Ascending aorta (tissue), 2 donors: ENCODE data around the gene COL3A1. TPM values are rescaled to one million over a fixed set of nuclear protein-coding genes. Genes with fewer than 3 reads are reported as not detected.

Experiments
- DNase-seq, 2 donors: peaks; one replicate each; pipeline ENCODE4 v3.0.0-alpha.2; 2019; ENCODE audit warnings: low spot score in 2 of 2
- H3K27ac ChIP-seq, 2 donors: fragments of 200-600 bp; sonication (generic); one replicate each; pipeline ENCODE4 v1.5.1; 2016 to 2017; ENCODE audit warnings: mild to moderate bottlenecking in 1 of 2
- H3K27me3 ChIP-seq: fragments of 200-600 bp; sonication (generic); one replicate; pipeline ENCODE4 v1.5.1; 2017
- H3K36me3 ChIP-seq, 2 donors: fragments of 200-600 bp; sonication (generic); one replicate each; pipeline ENCODE4 v1.5.1; 2016
- H3K4me1 ChIP-seq, 2 donors: fragments of 200-600 bp; sonication (generic); one replicate each; pipeline ENCODE4 v1.5.1; 2016 to 2017; ENCODE audit warnings: mild to moderate bottlenecking in 1 of 2
- H3K4me3 ChIP-seq, 2 donors: fragments of 200-600 bp; sonication (generic); one replicate each; pipeline ENCODE4 v1.5.1; 2016 to 2017; ENCODE audit warnings: mild to moderate bottlenecking in 1 of 2
- H3K9me3 ChIP-seq, 2 donors: fragments of 200-600 bp; sonication (generic); one replicate each; pipeline ENCODE4 v1.5.1; 2016
- intact Hi-C: fragments of 100-400 bp; cut with DNase I; formaldehyde crosslinking; loops from one replicate; pipeline ENCODE4 v1.15.1; 2023
- total RNA-seq: library from RNA; depleted of rRNA; stranded (reverse); fragments of >200 nt; gene quantifications from one replicate; pipeline ENCODE4 v1.1.0, GENCODE V29; 2016
- TF ChIP-seq, protein P1 (sequence below), 3 experiments: fragments of 200-600 bp in 2 of 3; fragments of 450-650 bp in 1 of 3; sonication (generic) in 2 of 3; IDR thresholded peaks; one replicate each; pipeline ENCODE4 v1.5.1; 2016 to 2019; ENCODE audit warnings: antibody characterized with exemption in 3 of 3, mild to moderate bottlenecking in 1 of 3, moderate library complexity in 1 of 3

Gene COL3A1
- 411 TPM for total RNA-seq

DNA sequence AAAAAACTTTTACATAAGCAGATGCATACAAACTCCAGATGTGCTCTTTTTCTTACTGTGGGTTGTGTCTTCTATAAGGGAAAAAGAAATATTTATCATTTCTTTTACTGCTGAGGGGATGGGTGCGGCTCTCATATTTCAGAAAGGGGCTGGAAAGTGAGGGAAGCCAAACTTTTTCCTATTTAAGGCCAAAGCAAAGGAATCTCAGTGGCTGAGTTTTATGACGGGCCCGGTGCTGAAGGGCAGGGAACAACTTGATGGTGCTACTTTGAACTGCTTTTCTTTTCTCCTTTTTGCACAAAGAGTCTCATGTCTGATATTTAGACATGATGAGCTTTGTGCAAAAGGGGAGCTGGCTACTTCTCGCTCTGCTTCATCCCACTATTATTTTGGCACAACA, at the start of gene COL3A1:
Gene COL3A1 (plus strand): TSS at position 210 of the 400 bp plus-strand sequence. CDS start 117 bp downstream, at position 327.
- Histone ChIP-seq H3K27me3 (no peaks in the 10 kb centered on the region), H3K36me3 (no peaks in the 10 kb centered on the region), H3K9me3 (no peaks in the 10 kb centered on the region), H3K4me3 (peak within 1 kb of the TSS; percentile 53 to 73), H3K27ac (peak within 1 kb of the TSS; percentile 83 to 85), H3K4me1 (peaks cover 0 to 4% of the 10 kb centered on the region in 2 donors)
- no peak for DNase-seq
- TF ChIP-seq, protein P1, sequence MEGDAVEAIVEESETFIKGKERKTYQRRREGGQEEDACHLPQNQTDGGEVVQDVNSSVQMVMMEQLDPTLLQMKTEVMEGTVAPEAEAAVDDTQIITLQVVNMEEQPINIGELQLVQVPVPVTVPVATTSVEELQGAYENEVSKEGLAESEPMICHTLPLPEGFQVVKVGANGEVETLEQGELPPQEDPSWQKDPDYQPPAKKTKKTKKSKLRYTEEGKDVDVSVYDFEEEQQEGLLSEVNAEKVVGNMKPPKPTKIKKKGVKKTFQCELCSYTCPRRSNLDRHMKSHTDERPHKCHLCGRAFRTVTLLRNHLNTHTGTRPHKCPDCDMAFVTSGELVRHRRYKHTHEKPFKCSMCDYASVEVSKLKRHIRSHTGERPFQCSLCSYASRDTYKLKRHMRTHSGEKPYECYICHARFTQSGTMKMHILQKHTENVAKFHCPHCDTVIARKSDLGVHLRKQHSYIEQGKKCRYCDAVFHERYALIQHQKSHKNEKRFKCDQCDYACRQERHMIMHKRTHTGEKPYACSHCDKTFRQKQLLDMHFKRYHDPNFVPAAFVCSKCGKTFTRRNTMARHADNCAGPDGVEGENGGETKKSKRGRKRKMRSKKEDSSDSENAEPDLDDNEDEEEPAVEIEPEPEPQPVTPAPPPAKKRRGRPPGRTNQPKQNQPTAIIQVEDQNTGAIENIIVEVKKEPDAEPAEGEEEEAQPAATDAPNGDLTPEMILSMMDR (IDR thresholded peaks at IDR 0.05) = no peak
- intact Hi-C loops = loop anchor here (2.0 to 10.0 kb wide), 3 partner anchors 35 to 159 kb away; no protein-coding TSS in a partner anchor

- Histone ChIP-seq H3K4me3 (no peak overlapping the region), H3K36me3 (no peaks in the 10 kb centered on the region), H3K4me1 (no peaks in the 10 kb centered on the region), H3K27me3 (no peaks in the 10 kb centered on the region), H3K9me3 (peaks cover 0 to 16% of the 10 kb centered on the region in 2 donors), H3K27ac (no peak overlapping the region)
- DNase-seq = no peak
- TF ChIP-seq, protein P1 (IDR thresholded peaks at IDR 0.05) = no peak
- intact Hi-C loops = no loop called here
Measured at GRCh38 chr2:188928643-188929042, 45.5 kb upstream of the COL3A1 start.

- no peak for DNase-seq
- H3K27ac ChIP-seq = no peak overlapping the region
- H3K4me3 ChIP-seq = no peak overlapping the region
- intact Hi-C loops = no loop called here
- H3K27me3 ChIP-seq = no peaks in the 10 kb centered on the region
- H3K4me1 ChIP-seq = no peaks in the 10 kb centered on the region
- TF ChIP-seq, protein P1 (IDR thresholded peaks at IDR 0.05) = no peak
- peaks cover 0 to 16% of the 10 kb centered on the region in 2 donors for H3K9me3 ChIP-seq
- no peaks in the 10 kb centered on the region for H3K36me3 ChIP-seq
Measured at GRCh38 chr2:188931361-188931760, 42.8 kb upstream of the COL3A1 start.

DNA sequence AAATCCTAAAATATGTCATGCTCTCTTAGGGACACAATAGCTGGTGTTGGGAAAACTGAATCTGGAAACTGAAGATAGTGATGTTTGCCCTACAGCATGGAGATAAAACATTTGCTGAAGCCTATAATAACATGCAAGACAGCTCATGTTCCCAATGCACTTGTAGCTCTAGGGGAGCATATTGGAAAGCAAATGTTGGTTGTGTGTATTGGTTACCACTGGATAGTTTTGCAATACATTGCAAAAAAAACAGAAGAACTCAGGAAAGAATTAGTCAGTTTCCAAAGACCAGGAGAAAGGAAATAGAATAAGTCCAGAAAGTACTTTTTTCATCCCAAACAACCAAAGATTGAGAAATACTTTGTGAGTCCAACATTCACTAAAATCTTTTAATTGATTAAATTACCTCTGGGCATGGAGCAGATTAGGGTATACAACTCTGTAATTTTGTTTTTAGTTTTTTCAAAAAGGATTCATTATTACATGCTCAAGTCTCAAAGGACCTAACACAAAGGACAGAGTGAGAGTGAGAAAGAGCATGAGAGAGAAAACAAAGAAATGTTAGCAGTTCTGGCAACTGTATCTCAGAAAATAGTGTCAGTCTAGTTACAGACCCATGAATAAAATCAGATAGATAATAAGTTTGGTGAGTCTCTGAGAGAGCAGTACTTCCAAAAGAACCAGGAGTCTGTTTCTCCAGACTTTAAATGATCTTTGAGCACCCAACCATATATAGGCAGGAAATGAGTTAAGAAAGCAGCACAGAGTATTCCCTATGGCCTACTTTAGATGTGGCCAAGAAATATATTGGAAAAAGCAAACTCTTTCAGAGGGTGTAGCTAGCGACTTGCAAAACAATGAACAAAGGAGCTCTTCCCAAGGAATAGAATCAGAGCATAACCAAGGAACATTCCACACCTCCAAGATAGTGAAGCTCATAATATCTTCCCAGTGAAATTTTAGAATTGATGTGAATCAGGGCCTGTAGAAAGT, 36.6 kb upstream of the COL3A1 start:
- no peaks in the 10 kb centered on the region for H3K27me3 ChIP-seq
- no peaks in the 10 kb centered on the region for H3K36me3 ChIP-seq
- H3K9me3 ChIP-seq = no peaks in the 10 kb centered on the region
- H3K27ac ChIP-seq = peak overlapping the region; percentile 76 to 83
- TF ChIP-seq, protein P1 (IDR thresholded peaks at IDR 0.05) = no peak
- H3K4me1 ChIP-seq = peaks cover 0 to 22% of the 10 kb centered on the region in 2 donors
- DNase-seq = no peak
- intact Hi-C loops = loop anchor here (2.0 kb wide), 1 partner anchor 37 kb away; the partner anchor contains the start of gene COL3A1
- no peak overlapping the region for H3K4me3 ChIP-seq

DNA sequence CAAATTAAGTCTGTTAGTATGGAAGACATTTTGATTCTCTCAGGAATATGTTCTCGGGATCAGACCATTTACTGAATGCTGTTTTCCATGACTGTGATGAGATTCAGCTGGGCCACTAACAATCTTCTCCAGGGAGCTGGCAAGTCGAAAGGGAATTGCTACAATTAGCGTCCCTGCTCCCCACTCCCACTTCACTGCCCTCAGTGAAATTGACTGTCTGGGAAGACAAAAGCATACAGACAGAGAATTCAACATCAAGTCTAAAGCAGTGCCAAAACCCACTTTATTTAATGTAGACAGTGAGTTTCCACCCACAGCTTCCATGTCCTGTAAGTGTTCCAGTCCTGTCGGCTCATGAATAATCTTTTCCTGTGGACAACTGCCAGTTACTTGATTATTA, 34.0 kb upstream of the COL3A1 start:
- Histone ChIP-seq H3K4me3 (no peak overlapping the region), H3K9me3 (no peaks in the 10 kb centered on the region), H3K27ac (peak overlapping the region; percentile 31 to 58), H3K36me3 (no peaks in the 10 kb centered on the region), H3K4me1 (peaks cover 0 to 22% of the 10 kb centered on the region in 2 donors), H3K27me3 (no peaks in the 10 kb centered on the region)
- DNase-seq = no peak
- TF ChIP-seq, protein P1 (IDR thresholded peaks at IDR 0.05) = no peak
- intact Hi-C loops = no loop called here
